ENCODE results near the gene DDX19B.

The DDX19B gene

DNA sequence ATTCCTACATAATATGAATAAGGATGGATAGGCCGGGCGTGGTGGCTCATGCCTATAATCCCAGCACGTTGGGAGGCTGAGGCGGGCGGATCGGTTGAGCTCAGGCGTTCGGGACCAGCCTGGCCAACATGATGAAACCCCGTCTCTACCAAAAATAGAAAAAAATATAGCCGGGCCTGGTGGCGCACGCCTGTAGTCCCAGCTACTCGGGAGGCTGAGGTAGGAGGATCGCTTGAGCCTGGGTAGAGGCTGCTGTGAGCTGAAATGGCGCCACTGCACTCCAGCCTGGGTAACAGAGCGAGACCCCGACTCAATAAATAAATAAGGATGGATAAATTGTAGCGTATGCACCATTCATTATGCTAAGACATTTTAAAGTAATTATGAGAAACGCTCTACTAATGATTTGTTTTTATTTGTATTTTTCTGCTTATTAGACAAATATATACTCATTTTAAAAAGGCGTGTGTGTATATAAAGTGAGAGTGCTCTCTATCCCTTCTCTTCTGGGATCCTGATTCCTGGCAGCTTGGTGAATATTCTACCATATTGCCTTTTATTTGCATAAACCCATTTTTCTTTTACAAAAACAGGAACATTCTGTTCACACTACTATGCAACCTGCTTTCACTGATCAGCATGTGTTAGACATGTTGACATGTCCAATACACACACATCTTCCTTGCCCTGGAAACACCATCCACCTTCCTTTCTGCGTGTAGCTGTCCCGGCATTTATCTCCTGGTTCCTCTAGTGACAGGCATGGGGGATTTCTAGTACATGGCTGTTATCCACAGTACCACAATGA lies 74.1 kb downstream of the DDX19B start:
- H3K9me3 ChIP-seq (ENCODE audit: insufficient read depth, low read length, severe bottlenecking), result no peaks in the 10 kb centered on the region
- H3K4me2 ChIP-seq (ENCODE audit: insufficient read depth, low read length), result no peak overlapping the region
- no peaks in the 10 kb centered on the region for H3K4me1 ChIP-seq (ENCODE audit: insufficient read depth, low read length)
- DNase-seq (no peak), ATAC-seq (ENCODE audit: insufficient read depth, low read depth) (no peak)
- no peaks in the 10 kb centered on the region for H3K79me2 ChIP-seq (ENCODE audit: insufficient read depth, low read length)
- peaks cover 81% of the 10 kb centered on the region for H3K36me3 ChIP-seq (ENCODE audit: insufficient read depth, low read length)
- no peak overlapping the region for H2AFZ ChIP-seq (ENCODE audit: low read depth, low read length)
- TF ChIP-seq, protein P1, sequence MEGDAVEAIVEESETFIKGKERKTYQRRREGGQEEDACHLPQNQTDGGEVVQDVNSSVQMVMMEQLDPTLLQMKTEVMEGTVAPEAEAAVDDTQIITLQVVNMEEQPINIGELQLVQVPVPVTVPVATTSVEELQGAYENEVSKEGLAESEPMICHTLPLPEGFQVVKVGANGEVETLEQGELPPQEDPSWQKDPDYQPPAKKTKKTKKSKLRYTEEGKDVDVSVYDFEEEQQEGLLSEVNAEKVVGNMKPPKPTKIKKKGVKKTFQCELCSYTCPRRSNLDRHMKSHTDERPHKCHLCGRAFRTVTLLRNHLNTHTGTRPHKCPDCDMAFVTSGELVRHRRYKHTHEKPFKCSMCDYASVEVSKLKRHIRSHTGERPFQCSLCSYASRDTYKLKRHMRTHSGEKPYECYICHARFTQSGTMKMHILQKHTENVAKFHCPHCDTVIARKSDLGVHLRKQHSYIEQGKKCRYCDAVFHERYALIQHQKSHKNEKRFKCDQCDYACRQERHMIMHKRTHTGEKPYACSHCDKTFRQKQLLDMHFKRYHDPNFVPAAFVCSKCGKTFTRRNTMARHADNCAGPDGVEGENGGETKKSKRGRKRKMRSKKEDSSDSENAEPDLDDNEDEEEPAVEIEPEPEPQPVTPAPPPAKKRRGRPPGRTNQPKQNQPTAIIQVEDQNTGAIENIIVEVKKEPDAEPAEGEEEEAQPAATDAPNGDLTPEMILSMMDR (IDR thresholded peaks at IDR 0.05; ENCODE audit: borderline replicate concordance, extremely low read depth, low read length, poor library complexity, severe bottlenecking), result no peak
- TF ChIP-seq EZH2 (IDR thresholded peaks at IDR 0.05; ENCODE audit: borderline replicate concordance, low read depth, low read length, severe bottlenecking), result no peak
- no peaks in the 10 kb centered on the region for H3K27me3 ChIP-seq (ENCODE audit: insufficient read depth, low read length, poor library complexity)
- no peak overlapping the region for H3K9ac ChIP-seq (ENCODE audit: low read depth, low read length)
- no peaks in the 10 kb centered on the region for H4K20me1 ChIP-seq (ENCODE audit: insufficient read depth, low read length)
- H3K27ac ChIP-seq (ENCODE audit: low read length), result no peak overlapping the region
- H3K4me3 ChIP-seq (ENCODE audit: low read depth in 1 of 2, low read length in 2 of 2), result no peak overlapping the region

DNA sequence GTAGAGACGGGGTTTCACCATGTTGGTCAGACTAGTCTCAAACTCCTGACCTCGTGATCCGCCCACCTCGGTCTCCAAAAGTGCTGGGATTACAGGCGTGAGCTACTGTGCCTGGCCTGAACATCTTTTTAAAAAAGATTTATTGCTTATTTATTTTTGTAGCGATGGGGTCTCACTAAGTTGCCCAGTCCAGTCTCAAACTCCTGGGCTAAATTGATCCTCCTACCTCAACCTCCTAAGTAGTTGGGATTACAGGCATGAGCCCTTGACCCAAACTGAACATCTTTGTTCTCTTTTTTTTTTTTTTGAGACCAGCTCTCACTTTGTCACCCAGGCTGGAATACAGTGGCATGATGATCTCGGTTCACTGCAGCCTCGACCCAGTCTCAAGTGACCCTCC lies 75.2 kb downstream of the DDX19B start:
- Histone ChIP-seq H2AFZ (ENCODE audit: low read depth, low read length) (no peak overlapping the region), H3K4me1 (ENCODE audit: insufficient read depth, low read length) (peaks cover 4% of the 10 kb centered on the region), H4K20me1 (ENCODE audit: insufficient read depth, low read length) (peaks cover 5% of the 10 kb centered on the region; the same call in 1 of the 2 replicates), H3K9me3 (ENCODE audit: insufficient read depth, low read length, severe bottlenecking) (no peaks in the 10 kb centered on the region), H3K9ac (ENCODE audit: low read depth, low read length) (no peak overlapping the region), H3K27ac (ENCODE audit: low read length) (no peak overlapping the region), H3K79me2 (ENCODE audit: insufficient read depth, low read length) (peaks cover 10% of the 10 kb centered on the region), H3K4me2 (ENCODE audit: insufficient read depth, low read length) (no peak overlapping the region), H3K27me3 (ENCODE audit: insufficient read depth, low read length, poor library complexity) (no peaks in the 10 kb centered on the region), H3K4me3 (ENCODE audit: low read depth in 1 of 2, low read length in 2 of 2) (no peak overlapping the region), H3K36me3 (ENCODE audit: insufficient read depth, low read length) (peaks cover 83% of the 10 kb centered on the region)
- TF ChIP-seq EZH2 (IDR thresholded peaks at IDR 0.05; ENCODE audit: borderline replicate concordance, low read depth, low read length, severe bottlenecking), result no peak
- TF ChIP-seq, protein P1 (IDR thresholded peaks at IDR 0.05; ENCODE audit: borderline replicate concordance, extremely low read depth, low read length, poor library complexity, severe bottlenecking), result no peak
- ATAC-seq (ENCODE audit: insufficient read depth, low read depth), result no peak
- no peak for DNase-seq

DNA sequence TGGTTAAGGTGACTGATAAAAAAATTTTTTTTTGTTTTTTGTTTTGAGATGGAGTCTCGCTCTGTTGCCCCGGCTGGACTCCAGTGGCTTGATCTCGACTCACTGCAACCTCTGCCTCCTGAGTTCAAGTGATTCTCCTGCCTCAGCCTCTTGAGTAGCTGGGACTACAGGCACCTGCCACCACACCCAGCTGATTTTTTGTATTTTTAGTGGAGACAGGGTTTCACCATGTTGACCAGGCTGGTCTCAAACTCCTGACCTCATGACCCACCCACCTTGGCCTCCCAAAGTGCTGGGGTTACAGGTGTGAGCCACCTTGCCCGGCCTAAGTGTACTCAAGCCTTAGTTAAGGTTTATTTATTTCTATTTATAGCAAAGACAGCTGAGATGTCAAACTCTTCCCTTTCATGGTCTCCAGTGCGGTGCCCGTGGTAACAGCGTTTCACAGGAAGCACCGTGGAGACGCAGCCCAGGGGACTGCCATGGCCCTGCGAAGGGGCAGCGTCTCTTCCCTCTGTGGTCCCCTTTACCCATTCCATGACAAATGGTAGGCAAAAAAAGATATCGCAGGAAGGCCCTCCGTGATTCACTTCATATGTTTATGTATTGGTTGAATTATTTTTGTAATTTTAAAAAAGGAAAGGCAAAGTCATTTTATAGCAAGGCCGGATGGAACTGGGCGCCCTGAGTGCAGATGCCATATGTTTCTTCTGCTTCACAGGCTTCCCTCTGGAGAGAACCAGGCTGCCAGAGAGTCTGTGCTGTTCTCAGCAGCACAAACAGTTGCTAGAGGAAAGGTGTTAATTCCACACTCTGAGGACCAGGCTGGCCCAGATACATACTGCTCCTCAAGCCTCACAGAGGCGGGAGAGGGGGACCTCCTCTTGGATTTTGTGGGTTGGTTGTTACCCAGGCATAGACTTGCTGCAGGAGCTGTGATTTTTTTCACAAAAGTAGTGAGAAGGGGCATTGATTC lies 76.9 kb downstream of the DDX19B start:
- ATAC-seq (ENCODE audit: insufficient read depth, low read depth) (no peak), DNase-seq (no peak)
- Histone ChIP-seq H3K27ac (ENCODE audit: low read length) (no peak overlapping the region), H3K36me3 (ENCODE audit: insufficient read depth, low read length) (peaks cover 72% of the 10 kb centered on the region), H3K9me3 (ENCODE audit: insufficient read depth, low read length, severe bottlenecking) (no peaks in the 10 kb centered on the region), H3K4me1 (ENCODE audit: insufficient read depth, low read length) (peaks cover 15% of the 10 kb centered on the region), H3K27me3 (ENCODE audit: insufficient read depth, low read length, poor library complexity) (no peaks in the 10 kb centered on the region), H4K20me1 (ENCODE audit: insufficient read depth, low read length) (peaks cover 5% of the 10 kb centered on the region; the same call in 1 of the 2 replicates), H3K79me2 (ENCODE audit: insufficient read depth, low read length) (peaks cover 27% of the 10 kb centered on the region), H2AFZ (ENCODE audit: low read depth, low read length) (no peak overlapping the region), H3K9ac (ENCODE audit: low read depth, low read length) (no peak overlapping the region), H3K4me3 (ENCODE audit: low read depth in 1 of 2, low read length in 2 of 2) (no peak overlapping the region), H3K4me2 (ENCODE audit: insufficient read depth, low read length) (no peak overlapping the region)
- TF ChIP-seq, protein P1 (IDR thresholded peaks at IDR 0.05; ENCODE audit: borderline replicate concordance, extremely low read depth, low read length, poor library complexity, severe bottlenecking), result no peak
- no peak for TF ChIP-seq EZH2 (IDR thresholded peaks at IDR 0.05; ENCODE audit: borderline replicate concordance, low read depth, low read length, severe bottlenecking)

Measured in DND-41 (cell line).